NCI-H2227 (cell line): ENCODE results near the gene MZF1.

Experiments
- DNase-seq: peaks from one replicate; lab custom pipeline; 2025; ENCODE audit not compliant: unreplicated experiment; lab: John Stamatoyannopoulos, UW

MZF1 gene

GRCh38 chr19:58570770-58571574 is 2.2 kb downstream of the MZF1 start:
- DNase-seq: no peak

- no peak for DNase-seq
These were observed 3.0 kb downstream of the MZF1 start for GRCh38 chr19:58569943-58570670.

- no peak for DNase-seq
These were observed 3.8 kb downstream of the MZF1 start for GRCh38 chr19:58569191-58569942.

- no peak for DNase-seq
These were observed 4.5 kb downstream of the MZF1 start for GRCh38 chr19:58568453-58569130.

GRCh38 chr19:58566989-58567388 is 6.1 kb downstream of the MZF1 start:
- no peak for DNase-seq

- no peak for DNase-seq
These were observed 9.3 kb downstream of the MZF1 start for GRCh38 chr19:58563823-58564222.

- no peak for DNase-seq
These were observed 10.0 kb downstream of the MZF1 start for GRCh38 chr19:58563034-58563573.

- no peak for DNase-seq
These were observed 10.8 kb downstream of the MZF1 start for GRCh38 chr19:58562122-58563033.

- no peak for DNase-seq
These were observed 11.6 kb downstream of the MZF1 start for GRCh38 chr19:58561373-58562121.

GRCh38 chr19:58560921-58561320 is 12.2 kb downstream of the MZF1 start:
- DNase-seq: no peak

GRCh38 chr19:58560007-58560887 is 12.9 kb downstream of the MZF1 start:
- no peak for DNase-seq

GRCh38 chr19:58559275-58560006 is 13.7 kb downstream of the MZF1 start:
- no peak for DNase-seq

GRCh38 chr19:58558623-58559274 is 14.4 kb downstream of the MZF1 start:
- no peak for DNase-seq

GRCh38 chr19:58558066-58558622 is 15.0 kb downstream of the MZF1 start, which contains the start of gene UBE2M:
Gene UBE2M (minus strand): TSS chr19:58558611. CDS start chr19:58558381, 230 bp downstream.
- no peak for DNase-seq

- DNase-seq: no peak
These were observed 15.7 kb downstream of the MZF1 start for GRCh38 chr19:58557221-58558065.
